Nucleus accumbens (tissue), 56 donors: Measurements from ENCODE around the gene MRPL44.
A peak's percentile ranks its signal among the peaks of the same experiment; 100 is the strongest.

ENCODE experiments used
- DNase-seq, 56 donors: peaks; one replicate each; lab custom pipeline; 2025; lab: John Stamatoyannopoulos, UW

MRPL44 gene

DNA sequence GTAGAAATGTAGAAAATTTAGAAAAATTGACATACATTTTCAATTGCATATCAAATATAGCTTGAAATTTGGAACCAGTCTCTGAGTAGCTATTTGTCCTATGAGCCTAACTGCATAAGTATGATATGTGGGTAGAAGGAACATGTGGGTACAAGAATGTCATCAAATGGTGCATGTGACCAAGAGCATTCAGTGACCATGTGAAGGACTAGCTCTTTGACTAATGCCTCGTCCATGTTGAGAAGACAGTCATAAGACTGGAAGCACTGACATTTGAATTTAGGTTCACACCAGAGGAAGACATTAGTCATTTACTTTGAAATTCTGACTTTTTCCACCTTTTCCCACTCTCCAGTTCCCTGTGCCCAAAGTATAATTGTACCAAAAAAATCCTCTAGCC is 12.6 kb downstream of the MRPL44 start:
- DNase-seq, result no peak

DNA sequence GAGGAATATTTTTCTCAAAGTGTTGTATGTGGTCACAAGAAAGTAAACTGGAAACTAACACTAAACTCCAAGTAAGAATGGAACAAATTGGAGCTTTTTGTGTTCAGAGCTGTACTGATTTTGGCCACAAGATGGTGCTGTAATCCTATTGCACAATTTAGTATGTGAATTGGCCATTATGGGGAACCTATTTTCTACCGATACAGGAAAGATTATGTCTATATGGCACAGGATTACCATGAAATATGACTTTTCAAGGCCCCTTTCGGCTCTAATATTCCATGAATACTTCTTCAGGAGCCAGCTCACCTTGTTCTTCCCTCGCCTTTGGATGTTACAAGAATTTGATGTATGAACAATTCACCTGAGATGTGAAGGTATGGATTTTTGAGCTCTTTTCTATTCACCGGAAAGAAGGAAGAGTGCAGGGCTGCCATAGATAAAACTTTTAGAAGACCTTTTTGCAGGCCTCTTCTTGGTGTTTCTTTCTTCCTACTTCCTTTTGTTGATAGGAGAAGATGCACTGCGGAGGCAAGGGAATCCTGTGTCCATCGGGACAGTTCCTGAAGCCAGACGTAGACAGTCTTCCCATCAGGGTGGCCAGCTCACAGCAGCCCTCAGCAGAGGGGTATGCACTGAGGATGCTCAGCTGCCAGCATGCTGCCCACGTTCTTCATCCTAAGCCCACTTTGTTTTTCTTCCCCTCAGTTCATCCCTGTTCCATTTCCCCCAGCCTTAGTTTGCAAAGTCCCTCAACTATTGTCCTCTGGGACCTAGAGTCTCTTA is 13.3 kb downstream of the MRPL44 start:
- peak in 19 of 56 donors; percentile 1 to 68 (median 21) for DNase-seq

DNA sequence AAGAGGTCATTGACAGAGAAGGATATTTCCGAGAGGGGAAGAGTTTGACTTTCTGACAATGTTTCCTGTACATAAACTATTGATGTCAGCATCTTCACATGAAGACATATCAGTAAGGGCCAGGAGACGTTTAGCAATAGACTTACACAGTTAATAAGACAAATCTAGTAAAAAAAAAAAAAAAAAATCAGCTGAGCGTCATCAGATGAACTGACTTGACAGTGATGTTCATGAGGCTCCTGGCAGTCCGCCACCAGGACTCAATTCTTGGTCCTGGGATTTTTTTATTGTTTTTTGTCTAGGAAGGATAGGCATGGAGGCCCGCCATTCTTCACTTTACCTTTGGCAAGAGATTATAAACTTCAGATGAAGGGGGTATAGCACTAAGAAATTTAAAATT is 14.5 kb downstream of the MRPL44 start:
- DNase-seq, result no peak

DNA sequence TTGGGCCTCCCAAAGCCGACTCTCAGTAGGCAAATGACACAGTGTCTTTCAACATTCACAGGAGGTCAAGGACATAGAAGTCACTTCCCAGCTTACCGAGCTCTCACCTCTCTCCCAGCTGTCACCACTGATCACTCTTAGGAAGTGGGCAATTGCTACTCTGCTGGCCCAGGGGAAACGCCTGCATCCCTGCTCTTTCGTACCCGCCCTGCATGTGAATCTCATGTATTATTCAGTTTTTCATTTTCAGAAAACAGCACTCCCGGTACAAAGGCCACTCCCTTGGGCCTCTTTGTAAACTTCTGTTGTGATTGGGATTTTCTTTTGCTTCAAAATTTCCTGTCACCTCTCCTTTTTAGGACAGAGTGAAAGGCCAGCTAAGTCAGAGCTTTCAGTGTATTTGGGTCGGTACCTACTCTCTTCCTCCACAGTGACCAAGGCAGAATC is 15.4 kb downstream of the MRPL44 start:
- DNase-seq, result no peak

DNA sequence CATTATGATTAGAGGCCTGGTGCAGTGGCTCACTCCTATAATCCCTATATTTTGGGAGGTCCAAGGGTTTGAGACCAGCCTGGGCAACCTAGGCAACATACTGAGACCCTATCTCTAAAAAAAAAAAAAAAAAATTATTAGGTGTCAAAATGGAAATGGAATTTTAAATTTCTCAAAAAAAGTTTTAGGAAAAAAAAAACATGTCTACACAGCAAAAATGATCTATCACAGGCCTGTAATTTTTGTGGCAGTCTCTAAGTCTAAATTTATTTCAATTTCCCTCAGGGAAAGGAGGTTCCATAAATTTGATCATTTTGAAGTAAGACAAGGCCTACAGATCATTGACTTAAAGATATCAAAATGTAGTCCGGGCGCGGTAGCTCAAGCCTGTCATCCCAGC is 16.3 kb downstream of the MRPL44 start:
- DNase-seq, result no peak

DNA sequence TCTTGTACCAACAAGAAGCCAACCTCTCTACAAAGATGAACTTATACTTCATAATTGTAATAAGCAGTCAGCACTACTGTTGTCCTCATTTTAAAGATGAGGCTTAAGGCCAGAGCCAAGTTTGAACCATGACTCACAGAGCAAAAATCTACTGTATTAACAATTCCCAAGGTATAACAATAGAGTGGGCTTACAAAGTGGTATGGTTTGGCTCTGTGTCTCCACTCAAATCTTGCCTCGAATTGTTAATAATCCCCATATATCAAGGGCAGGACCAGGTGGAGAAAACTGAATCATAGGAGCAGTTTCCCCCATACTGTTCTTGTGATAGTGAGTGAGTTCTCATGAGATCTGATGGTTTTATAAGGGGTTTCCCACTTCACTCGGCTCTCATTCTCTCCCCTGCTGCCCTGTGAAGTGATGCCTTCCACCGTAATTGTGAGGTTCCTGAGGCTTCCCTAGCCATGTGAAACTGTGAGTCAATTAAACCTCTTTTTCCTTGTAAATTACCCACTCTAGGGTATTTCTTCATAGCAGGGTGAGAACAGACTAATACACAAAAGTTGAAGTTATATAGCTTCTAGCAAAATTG is 19.5 kb downstream of the MRPL44 start:
- no peak for DNase-seq

DNA sequence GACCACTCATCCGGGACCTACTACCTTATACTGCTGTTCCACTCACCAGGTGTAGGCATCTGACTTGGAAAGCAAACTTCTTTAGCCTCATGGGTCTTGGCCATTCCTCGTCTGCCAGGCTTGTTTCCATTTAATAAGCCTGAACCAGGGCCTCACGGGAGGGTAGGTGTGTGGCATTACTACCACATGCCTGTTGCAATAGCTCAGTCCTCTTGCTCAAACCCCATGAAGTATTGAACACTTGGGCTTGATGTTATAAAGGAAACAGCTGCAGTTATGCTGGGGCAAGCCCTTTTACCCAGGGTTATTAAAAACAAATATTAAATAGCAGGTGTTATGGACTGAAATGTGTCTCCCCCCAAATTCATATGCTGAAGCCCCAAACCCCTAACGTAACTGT is 21.2 kb downstream of the MRPL44 start:
- no peak for DNase-seq

DNA sequence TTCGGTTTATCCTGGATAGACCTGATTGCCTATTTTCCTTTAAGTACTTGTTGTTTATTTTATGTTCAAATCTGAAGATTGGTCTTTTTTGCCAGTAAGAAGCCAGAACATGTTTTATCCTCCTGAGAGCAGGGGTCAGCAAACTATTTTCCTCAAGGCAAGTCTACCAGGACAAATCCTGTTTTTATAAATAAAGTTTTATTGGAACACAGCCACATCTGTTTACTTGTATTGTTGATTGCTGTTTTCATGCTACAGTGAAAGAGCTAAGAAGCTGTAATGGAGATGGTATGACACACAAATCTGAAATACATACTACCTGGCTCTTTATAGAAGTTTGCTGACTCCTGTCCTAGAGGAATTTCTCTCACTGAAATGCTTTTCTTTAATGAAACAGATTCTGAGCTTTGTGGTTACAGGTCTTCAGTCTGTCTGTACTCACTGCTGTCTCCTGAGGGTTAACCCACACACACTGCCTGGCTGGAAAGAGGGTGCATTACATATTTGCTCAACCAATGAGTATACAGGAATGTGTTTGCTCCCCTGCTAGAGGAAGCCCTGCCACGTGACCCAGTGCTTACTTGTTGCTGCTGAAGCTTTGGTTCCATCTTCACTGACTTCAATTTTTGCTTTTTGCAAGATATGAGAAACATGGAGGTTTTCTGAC is 22.6 kb downstream of the MRPL44 start:
- no peak for DNase-seq

DNA sequence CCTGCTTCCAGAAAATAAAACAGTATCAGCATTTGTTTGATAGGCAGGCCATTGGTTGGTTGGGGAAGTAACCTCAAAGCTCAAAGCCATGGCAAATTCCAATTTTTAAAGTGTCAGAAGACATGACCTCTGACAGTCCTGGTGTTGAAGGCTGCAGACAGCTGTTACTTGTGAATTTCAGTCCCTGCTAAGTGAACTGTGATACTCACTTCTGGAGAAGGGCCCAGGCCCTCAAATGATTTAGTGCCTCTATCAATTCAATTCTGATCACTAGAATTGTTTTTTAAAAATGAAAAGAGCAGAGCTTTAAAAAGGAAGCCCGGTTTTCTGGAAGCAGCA is 23.1 kb downstream of the MRPL44 start:
- no peak for DNase-seq

DNA sequence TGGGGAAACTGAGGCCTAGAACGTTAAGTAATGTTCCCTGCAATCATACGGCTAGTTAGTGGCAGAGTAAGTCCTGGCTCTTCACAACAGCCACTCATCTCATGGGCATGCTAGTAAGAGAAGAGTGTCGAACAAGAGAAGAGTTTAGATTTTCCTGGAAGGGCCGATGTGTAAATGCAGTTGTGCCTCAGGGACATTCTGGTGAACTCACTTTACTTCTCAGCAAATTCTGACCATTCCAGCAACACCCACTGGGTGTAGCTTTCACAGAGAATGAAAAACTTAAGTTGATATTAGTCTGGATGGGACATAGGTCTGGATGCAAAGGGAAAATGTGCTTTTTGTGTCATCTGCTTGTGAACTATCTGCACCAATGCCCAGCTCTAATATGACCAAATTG is 23.5 kb downstream of the MRPL44 start:
- no peak for DNase-seq

DNA sequence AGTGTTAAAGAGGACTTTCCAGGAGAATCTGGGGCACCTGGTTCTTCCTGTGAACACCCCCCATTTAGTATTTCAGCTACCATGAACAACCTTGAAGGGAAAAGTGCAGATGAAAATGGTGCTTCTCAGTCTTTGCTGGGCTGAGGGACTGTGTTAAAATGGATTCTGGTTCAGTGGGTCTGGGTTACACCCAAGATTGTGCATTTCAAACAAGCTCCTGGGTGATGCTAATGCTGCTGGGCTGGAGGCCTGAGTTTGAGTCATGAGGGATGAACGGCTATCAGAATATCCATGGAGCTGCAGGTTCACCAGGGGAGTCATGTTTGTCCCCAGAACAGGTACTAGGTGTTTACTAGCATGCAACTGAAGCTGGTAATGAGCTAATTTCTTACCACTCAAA is 24.0 kb downstream of the MRPL44 start:
- no peak for DNase-seq

DNA sequence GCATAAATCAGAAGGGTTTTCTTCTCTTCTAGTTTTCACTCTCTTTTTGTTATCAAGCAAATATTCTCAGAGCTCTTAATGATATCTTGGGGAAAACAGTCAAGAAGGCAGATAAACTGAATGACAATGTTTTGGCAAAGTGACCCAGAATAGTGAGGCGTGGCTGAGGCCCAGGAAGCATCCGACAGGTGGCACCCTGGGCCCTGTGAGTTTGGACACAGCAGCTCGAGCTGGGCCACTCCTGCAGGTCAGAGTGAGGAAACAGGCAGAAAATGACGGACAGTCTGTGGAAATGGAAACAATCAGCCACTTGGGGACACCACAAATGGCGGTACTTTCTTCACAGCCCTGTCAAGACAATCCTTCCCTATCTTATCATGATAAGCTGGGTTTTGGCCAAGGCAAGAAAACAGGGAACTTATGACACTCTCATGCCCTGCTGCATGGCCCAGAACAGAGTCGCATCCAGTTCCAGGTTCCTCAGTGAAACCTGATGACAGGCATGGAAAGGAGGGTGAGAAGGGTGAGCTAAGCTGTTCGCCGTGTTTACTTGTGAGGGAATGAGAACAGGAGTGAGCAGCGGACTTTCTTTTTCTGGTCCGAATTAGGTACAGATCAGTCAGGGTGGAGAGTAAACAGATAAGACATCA is 32.1 kb downstream of the MRPL44 start:
- no peak for DNase-seq

DNA sequence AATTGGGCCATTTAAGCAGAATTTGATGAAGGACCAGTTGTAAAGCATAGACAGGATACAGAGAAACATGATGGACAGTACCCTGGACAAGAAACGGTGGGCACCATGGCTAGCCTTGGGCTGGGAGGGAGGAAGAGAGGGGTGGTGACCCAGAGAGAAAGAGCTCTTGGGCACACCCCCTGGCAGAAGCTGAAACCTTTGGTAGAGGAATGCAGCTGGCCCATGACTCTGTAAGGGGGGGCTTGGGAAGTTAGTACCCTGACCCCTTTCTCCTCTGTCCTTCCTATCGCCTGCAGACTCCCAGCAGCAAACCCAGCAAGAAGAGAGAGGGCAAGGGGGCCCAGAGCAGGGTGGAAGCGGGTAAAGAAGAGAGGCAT is 32.6 kb downstream of the MRPL44 start:
- no peak for DNase-seq

DNA sequence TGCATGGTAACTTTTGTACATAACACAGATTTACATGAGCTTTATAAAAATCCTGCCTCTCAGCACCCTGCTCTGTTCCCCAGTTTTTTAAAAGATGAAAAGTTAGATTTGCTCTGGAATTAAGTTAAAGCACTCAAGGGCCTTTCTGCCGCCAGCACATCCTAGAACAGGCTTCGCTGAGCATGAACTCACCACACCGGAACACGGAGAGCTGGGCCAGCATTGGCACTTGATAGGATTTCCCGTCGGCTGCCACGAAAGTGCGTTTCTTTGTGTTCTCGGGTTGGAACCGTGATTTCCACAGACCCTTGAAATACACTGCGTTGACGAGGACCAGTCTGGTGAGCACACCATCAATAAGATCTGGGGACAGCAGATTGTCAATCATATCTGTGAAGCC is 34.3 kb downstream of the MRPL44 start:
- peak in 1 of 56 donors; percentile 7 for DNase-seq

DNA sequence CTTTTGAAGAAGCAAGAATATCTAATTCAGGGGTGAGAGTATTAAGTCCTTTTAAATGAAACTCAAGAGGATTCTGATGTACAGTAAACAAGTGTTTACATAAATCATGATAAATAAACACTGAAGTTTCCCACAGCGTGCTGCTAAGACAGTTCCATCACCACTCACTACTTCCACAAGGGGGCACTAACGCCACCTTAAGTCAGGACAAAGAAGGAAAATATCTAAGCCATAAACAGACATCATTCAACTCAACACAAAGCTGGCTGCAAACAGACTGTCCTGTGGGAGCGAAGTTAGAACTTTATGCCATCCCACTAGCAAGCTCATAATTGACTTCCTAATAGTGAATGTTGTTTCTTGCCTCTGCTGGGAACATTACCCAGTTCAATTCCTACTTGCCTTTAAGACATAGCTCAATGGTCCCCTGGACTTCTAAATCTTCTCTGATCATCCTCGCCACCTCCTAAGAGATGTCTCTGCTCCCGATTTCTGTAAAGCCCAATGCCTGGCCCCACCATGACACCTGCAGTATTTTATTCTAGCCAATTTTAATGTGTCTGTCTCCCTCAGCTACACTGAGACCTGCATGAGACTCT is 36.5 kb downstream of the MRPL44 start:
- peak in 39 of 56 donors; percentile 2 to 85 (median 31) for DNase-seq

DNA sequence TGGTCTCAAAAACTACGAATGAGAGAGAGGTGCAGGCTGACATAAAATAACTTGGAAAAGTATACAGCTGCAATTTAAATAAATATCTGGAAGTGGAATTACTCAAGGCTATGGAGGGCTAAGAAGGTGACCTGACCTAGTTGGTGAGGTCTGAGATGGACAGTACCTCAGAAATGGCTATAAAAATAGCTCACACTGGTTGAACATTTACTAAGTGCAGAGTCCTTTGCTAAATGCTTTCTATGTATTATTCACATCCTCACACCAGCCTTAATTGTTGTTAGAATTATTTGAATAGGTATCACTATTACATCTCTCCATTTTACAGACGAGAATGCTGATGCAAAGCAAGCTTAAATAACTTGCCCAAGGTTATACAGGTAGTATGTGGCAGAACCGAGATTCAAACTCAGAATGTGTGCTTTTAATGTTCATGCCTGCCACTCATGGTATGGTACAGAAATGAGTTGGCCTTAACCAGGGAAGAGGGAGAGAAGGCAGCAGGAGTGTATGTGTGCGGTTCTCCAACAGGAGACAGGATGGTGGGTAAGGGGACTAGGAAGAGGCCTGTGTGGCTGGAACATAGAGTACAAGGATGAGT is 37.4 kb downstream of the MRPL44 start:
- DNase-seq, result no peak

DNA sequence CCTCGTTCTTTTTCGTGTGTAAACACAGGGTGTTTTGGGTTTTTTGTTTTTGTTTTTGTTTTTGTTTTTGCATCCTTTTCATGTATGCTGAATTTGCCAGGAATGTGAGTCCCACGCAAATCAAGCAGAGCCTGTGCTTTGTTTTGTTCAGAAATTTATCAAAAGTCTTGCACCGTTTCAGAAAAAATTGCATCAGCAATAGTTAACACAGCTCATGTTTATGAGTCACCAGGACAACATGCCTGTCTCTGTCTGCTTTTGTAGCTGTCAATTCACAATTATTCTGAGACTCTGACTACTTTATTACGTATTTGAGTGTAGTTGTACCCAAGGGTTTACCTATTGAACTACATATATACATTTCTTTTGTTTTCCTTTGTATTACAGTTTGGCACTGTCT is 38.3 kb downstream of the MRPL44 start:
- no peak for DNase-seq

DNA sequence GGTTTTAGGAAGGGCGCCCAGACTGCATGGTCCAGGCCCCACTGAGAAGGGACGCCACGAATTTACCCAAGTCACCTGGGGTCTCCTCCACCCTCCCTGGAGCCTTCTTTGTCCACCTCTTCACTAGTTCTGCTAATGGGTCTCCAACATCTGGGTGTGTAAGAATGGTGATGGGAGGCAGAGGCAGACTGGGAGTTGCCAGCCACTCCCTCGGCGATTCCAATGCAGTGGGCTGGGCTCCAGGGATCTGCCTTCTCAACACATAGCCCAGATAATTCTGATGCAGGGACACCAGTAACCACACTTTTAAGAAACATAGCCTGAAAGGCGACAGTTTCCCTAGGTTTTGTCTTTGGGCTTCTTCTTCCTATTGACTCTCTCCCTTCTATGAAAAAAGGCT is 39.1 kb downstream of the MRPL44 start:
- DNase-seq, result no peak

DNA sequence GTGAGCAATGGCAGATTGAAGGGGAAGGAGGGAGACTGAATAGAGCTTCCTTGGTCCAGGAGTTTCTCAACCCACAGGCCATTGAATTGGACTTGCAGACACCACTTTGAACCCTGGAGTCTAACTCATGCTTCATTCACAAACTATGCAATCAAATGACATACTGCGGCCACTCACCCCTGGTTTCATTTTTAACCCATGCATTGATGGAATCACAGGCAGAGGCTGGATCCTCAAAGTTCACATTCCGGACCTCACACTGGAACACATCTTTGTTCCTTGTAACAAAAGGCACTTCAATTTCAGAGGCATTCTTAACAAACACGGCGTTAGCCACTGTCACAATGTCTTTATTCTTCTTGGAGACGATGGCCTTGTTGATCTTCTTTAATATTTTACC is 40.7 kb downstream of the MRPL44 start:
- DNase-seq, result no peak

DNA sequence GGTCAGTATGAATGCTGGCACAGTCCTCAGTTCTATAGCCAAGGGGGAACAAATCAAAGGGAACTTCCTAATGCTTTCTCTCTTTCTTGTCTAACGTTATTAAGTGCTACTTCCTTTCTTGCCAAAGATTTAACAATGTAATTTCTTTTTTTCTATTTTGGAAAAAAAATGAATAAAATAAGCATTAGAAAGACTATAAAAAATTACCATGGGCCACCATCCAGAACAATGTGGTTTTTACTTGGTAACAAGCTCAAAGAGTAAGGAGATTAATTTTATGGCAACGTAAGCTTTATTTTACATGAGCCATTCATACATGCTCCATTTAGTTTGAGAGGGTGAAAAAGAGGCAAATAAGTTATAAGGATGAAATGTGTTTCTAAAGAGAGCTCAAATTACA is 41.7 kb downstream of the MRPL44 start:
- DNase-seq, result no peak

DNA sequence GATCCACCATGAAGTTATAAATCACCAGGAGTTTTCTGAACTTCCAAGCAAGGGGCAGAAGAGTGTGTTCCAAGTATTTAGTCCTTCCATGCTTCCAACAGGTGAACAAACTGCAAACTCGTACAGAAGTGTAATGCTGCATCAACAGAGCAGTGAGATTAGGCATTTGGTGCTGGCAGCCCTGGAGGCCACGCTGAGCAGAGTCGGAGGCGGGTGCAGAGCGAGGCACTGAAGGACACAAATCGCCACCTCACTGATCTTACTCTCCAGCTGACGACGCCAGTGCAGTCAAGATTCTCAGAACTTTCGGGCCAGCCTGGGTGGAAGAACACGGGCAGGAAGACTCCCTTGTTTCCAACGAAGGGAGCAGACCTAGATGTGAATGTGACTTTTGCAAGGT is 42.6 kb downstream of the MRPL44 start:
- no peak for DNase-seq
